A673 (cell line): Measurements from ENCODE around the gene BPIFB2. TPM values are rescaled to one million over a fixed set of nuclear protein-coding genes. Genes with fewer than 3 reads are reported as not detected.
"Not testable (repeated sequence)": the region's sequence is repeated elsewhere in the genome, so short reads cannot be mapped to it uniquely, and the experiment has no call there.

ENCODE experiments used
- BruUV-seq: library from RNA; stranded (reverse); fragments of 400-500 nt; replicated peaks from 2 replicates; lab custom pipeline; 2021; lab: Mats Ljungman, UMichigan
- CTCF ChIA-PET: fragments of 300-600 bp; sonication (Branson Sonifier 250); formaldehyde crosslinking; loops from one replicate; lab custom pipeline; 2022; ENCODE audit warnings: antibody characterized with exemption; lab: Charles Lee
- POLR2A ChIA-PET: fragments of 300-600 bp; sonication (Branson Sonifier 250); formaldehyde crosslinking; loops from one replicate; lab custom pipeline; 2022; ENCODE audit warnings: antibody characterized with exemption; ENCODE audit not compliant: low non-redundant PET; lab: Charles Lee
- DNase-seq: peaks from one replicate; pipeline ENCODE4 v3.0.0-alpha.2; 2015; ENCODE audit warnings: low spot score
- H3K27ac ChIP-seq: fragments of 200-600 bp; sonication (generic); 2 replicates; pipeline ENCODE4 v1.5.1; 2016; ENCODE audit warnings: mixed run types, low read depth, mild to moderate bottlenecking, mixed read lengths, antibody characterized with exemption, low read length; ENCODE audit not compliant: poor library complexity, severe bottlenecking
- H3K27me3 ChIP-seq: fragments of 200-600 bp; sonication (generic); replicated peaks from 2 replicates; pipeline ENCODE4 v1.6.1; 2017; ENCODE audit warnings: mixed run types, low read depth, mild to moderate bottlenecking, mixed read lengths, antibody characterized with exemption, low read length; ENCODE audit not compliant: insufficient read depth, poor library complexity
- H3K36me3 ChIP-seq: fragments of 200-600 bp; sonication (generic); 2 replicates; pipeline ENCODE4 v1.6.1; 2016; ENCODE audit warnings: mixed run types, mild to moderate bottlenecking, mixed read lengths, antibody characterized with exemption, low read length; ENCODE audit not compliant: insufficient read depth, poor library complexity, severe bottlenecking
- H3K4me1 ChIP-seq: fragments of 200-600 bp; sonication (generic); 2 replicates; pipeline ENCODE4 v1.6.1; 2017; ENCODE audit warnings: mixed run types, mild to moderate bottlenecking, mixed read lengths, antibody characterized with exemption, low read length; ENCODE audit not compliant: insufficient read depth, poor library complexity, severe bottlenecking
- H3K4me3 ChIP-seq: fragments of 200-600 bp; sonication (generic); 2 replicates; pipeline ENCODE4 v1.5.1; 2016; ENCODE audit warnings: low read depth, mixed run types, mild to moderate bottlenecking, mixed read lengths, low read length; ENCODE audit not compliant: poor library complexity, severe bottlenecking
- H3K9me3 ChIP-seq: fragments of 200-600 bp; sonication (generic); 2 replicates; pipeline ENCODE4 v1.6.1; 2016; ENCODE audit warnings: mixed run types, low read depth, mild to moderate bottlenecking, mixed read lengths, antibody characterized with exemption, low read length; ENCODE audit not compliant: poor library complexity, severe bottlenecking
- CTCF ChIP-seq: fragments of 300-800, 200-600 bp; sonication (generic); conservative IDR thresholded peaks from 2 replicates; pipeline ENCODE4 v1.5.1; 2017; ENCODE audit warnings: low read depth, mild to moderate bottlenecking, antibody characterized with exemption, low read length, moderate library complexity, mixed read lengths
- EZH2 ChIP-seq: fragments of 200-600 bp; sonication (generic); IDR thresholded peaks from 2 replicates; pipeline ENCODE4 v1.6.1; 2017; ENCODE audit warnings: borderline replicate concordance, low read depth, mild to moderate bottlenecking, mixed read lengths, antibody characterized with exemption, low read length; ENCODE audit not compliant: poor library complexity, severe bottlenecking
- intact Hi-C: fragments of 100-400 bp; cut with micrococcal nuclease; formaldehyde crosslinking; loops from one replicate; pipeline ENCODE4 v1.10.0; 2022; ENCODE audit not compliant: unreplicated experiment
- total RNA-seq: library from RNA; stranded (reverse); gene quantifications from 2 replicates; pipeline ENCODE4 v1.2.3, GENCODE V29; 2021

Gene BPIFB2
- total RNA-seq, 1 experiment from 2014 or later: not detected

GRCh38 chr20:32971703-32972161 lies 35.8 kb upstream of the BPIFB2 start:
- DNase-seq: no peak
- Histone ChIP-seq H3K27me3 (no peaks in the 10 kb centered on the region), H3K9me3 (no peaks in the 10 kb centered on the region), H3K4me1 (no peaks in the 10 kb centered on the region), H3K27ac (no peak overlapping the region), H3K4me3 (no peak overlapping the region), H3K36me3 (no peaks in the 10 kb centered on the region)
- BruUV-seq: no TSS peak
- TF ChIP-seq CTCF (no peak), EZH2 (no peak)
- intact Hi-C loops: no loop called here
- POLR2A ChIA-PET: no interaction called here
- CTCF ChIA-PET: no interaction called here

GRCh38 chr20:32972181-32973076 lies 35.1 kb upstream of the BPIFB2 start:
- intact Hi-C loops: no loop called here
- Histone ChIP-seq H3K9me3 (no peaks in the 10 kb centered on the region), H3K36me3 (no peaks in the 10 kb centered on the region), H3K27me3 (no peaks in the 10 kb centered on the region), H3K4me1 (no peaks in the 10 kb centered on the region), H3K27ac (no peak overlapping the region), H3K4me3 (no peak overlapping the region)
- POLR2A ChIA-PET: no interaction called here
- no peak for DNase-seq
- no TSS peak for BruUV-seq
- CTCF ChIA-PET: no interaction called here
- TF ChIP-seq EZH2 (no peak), CTCF (no peak)

- H3K27me3 ChIP-seq: no peaks in the 10 kb centered on the region
- H3K9me3 ChIP-seq: no peaks in the 10 kb centered on the region
- ChIA-PET CTCF (no interaction called here), POLR2A (no interaction called here)
- no peak overlapping the region for H3K27ac ChIP-seq
- TF ChIP-seq EZH2 (no peak), CTCF (no peak)
- no TSS peak for BruUV-seq
- DNase-seq: no peak
- intact Hi-C loops: no loop called here
- no peak overlapping the region for H3K4me3 ChIP-seq
- no peaks in the 10 kb centered on the region for H3K4me1 ChIP-seq
- no peaks in the 10 kb centered on the region for H3K36me3 ChIP-seq
Observed at GRCh38 chr20:32973077-32973717, 34.3 kb upstream of the BPIFB2 start.

GRCh38 chr20:32974204-32975064 lies 33.1 kb upstream of the BPIFB2 start:
- intact Hi-C loops, H3K9me3 ChIP-seq, BruUV-seq, H3K4me1 ChIP-seq, CTCF ChIA-PET, POLR2A ChIA-PET, H3K27ac ChIP-seq, H3K27me3 ChIP-seq, H3K4me3 ChIP-seq, DNase-seq, H3K36me3 ChIP-seq: not testable (repeated sequence)

- intact Hi-C loops, CTCF ChIA-PET, H3K4me3 ChIP-seq, H3K27me3 ChIP-seq, BruUV-seq, H3K9me3 ChIP-seq, DNase-seq, H3K4me1 ChIP-seq, H3K36me3 ChIP-seq, H3K27ac ChIP-seq, POLR2A ChIA-PET: not testable (repeated sequence)
Observed at GRCh38 chr20:32975121-32975520, 32.4 kb upstream of the BPIFB2 start.
